GM23338 (cell line): ENCODE results near the gene AS3MT.

Experiments used
- CREB1 ChIP-seq: fragments of 250-450 bp; sonication (Bioruptor Pico); IDR thresholded peaks from 2 replicates; pipeline ENCODE4 v1.5.0; 2020; ENCODE audit warnings: low read depth, mild to moderate bottlenecking, moderate library complexity
- CTCF ChIP-seq, 2 experiments: fragments of 200-600 bp in 1 of 2; sonication (generic) in 1 of 2; conservative IDR thresholded peaks; 2 replicates each; pipeline versions ENCODE4 v1.5.1 to v1.6.1; 2016 to 2017; ENCODE audit warnings: antibody characterized with exemption in 2 of 2, low read depth in 2 of 2, mild to moderate bottlenecking in 2 of 2, moderate library complexity in 1 of 2
- ETS1 ChIP-seq: IDR thresholded peaks from 2 replicates; pipeline ENCODE4 v1.6.1; 2016; ENCODE audit warnings: antibody characterized with exemption
- EZH2 ChIP-seq: fragments of 200-600 bp; sonication (generic); IDR thresholded peaks from one replicate; pipeline ENCODE4 v1.8.0; 2017; ENCODE audit warnings: antibody characterized with exemption, mild to moderate bottlenecking, low read depth; ENCODE audit not compliant: unreplicated experiment
- EZH2phosphoT487 ChIP-seq: fragments of 200-600 bp; sonication (generic); IDR thresholded peaks from one replicate; pipeline ENCODE4 v1.8.1; 2018; ENCODE audit warnings: antibody characterized with exemption; ENCODE audit not compliant: unreplicated experiment
- JUNB ChIP-seq: IDR thresholded peaks from one replicate; pipeline ENCODE4 v1.6.1; 2016; ENCODE audit warnings: antibody characterized with exemption; ENCODE audit not compliant: unreplicated experiment
- POLR2AphosphoS5 ChIP-seq: IDR thresholded peaks from 2 replicates; pipeline ENCODE4 v1.6.1; 2016; ENCODE audit warnings: antibody characterized with exemption, low read depth
- REST ChIP-seq: IDR thresholded peaks from one replicate; pipeline ENCODE4 v1.6.1; 2018; ENCODE audit warnings: antibody characterized with exemption; ENCODE audit not compliant: unreplicated experiment

GRCh38 chr10:102872163-102872562, 2.9 kb downstream of the AS3MT start:
- no peak for TF ChIP-seq CREB1 (CRISPR knock-in tag)
- no peak for TF ChIP-seq CTCF (conservative IDR thresholded peaks at IDR 0.05; ENCODE audit: low read depth in 2 of 2)
- no peak for TF ChIP-seq EZH2phosphoT487
- TF ChIP-seq POLR2AphosphoS5: no peak
- no peak for TF ChIP-seq EZH2
- no peak for TF ChIP-seq ETS1
- TF ChIP-seq REST: no peak
- TF ChIP-seq JUNB: no peak
